CD14-positive monocyte (primary cell): ENCODE results near the gene KAT5. TPM values are rescaled to one million over a fixed set of nuclear protein-coding genes. Genes with fewer than 3 reads are reported as not detected.

Experiments used
- DNase-seq, 3 donors: peaks; one replicate each; pipeline ENCODE4 v3.0.0-alpha.2; 2011 to 2022
- H2AFZ ChIP-seq: 2 replicates; pipeline ENCODE4 v1.6.0; 2012; ENCODE audit warnings: mild to moderate bottlenecking, low read depth, low read length, inconsistent platforms; ENCODE audit not compliant: insufficient read depth, poor library complexity, severe bottlenecking
- H3K27ac ChIP-seq, 2 donors: 1 replicate in 1 of 2; 2 replicates in 1 of 2; pipeline ENCODE4 v1.5.1; 2012 to 2013; ENCODE audit warnings: low read length in 2 of 2, control low read depth in 1 of 2, inconsistent platforms in 1 of 2, low read depth in 1 of 2, mild to moderate bottlenecking in 1 of 2
- H3K27me3 ChIP-seq, 2 donors: one replicate each; pipeline versions ENCODE4 v1.6.0 to v1.6.1; 2011 to 2013; ENCODE audit warnings: low read length in 2 of 2; ENCODE audit not compliant: control insufficient read depth in 2 of 2, insufficient read depth in 2 of 2
- H3K36me3 ChIP-seq, 2 donors: replicated peaks in 1 of 2; 1 replicate in 1 of 2; 2 replicates in 1 of 2; pipeline versions ENCODE4 v1.5.1 to v1.6.1; 2012 to 2013; ENCODE audit warnings: low read length in 2 of 2, control low read depth in 1 of 2, inconsistent platforms in 1 of 2, mild to moderate bottlenecking in 1 of 2; ENCODE audit not compliant: insufficient read depth in 2 of 2, control insufficient read depth in 1 of 2
- H3K4me1 ChIP-seq, 2 donors: 1 replicate in 1 of 2; 2 replicates in 1 of 2; pipeline versions ENCODE4 v1.5.1 to v1.6.1; 2012 to 2013; ENCODE audit warnings: low read length in 2 of 2, control low read depth in 1 of 2, inconsistent platforms in 1 of 2, mild to moderate bottlenecking in 1 of 2, moderate library complexity in 1 of 2; ENCODE audit not compliant: insufficient read depth in 2 of 2, control insufficient read depth in 1 of 2
- H3K4me2 ChIP-seq: replicated peaks from 2 replicates; pipeline ENCODE3; 2012; ENCODE audit warnings: low read length, moderate library complexity, mild to moderate bottlenecking; ENCODE audit not compliant: poor library complexity, severe bottlenecking; ENCODE audit errors: extremely low read depth
- H3K4me3 ChIP-seq, 3 experiments: fragments of 200-600 bp in 1 of 3; sonication (generic) in 1 of 3; replicated peaks in 1 of 3; 1 replicate in 2 of 3; 2 replicates in 1 of 3; pipeline ENCODE4 v1.5.1; 2011 to 2013; ENCODE audit warnings: low read length in 3 of 3, mild to moderate bottlenecking in 3 of 3, control low read depth in 2 of 3, low read depth in 2 of 3, inconsistent platforms in 1 of 3, moderate library complexity in 1 of 3
- H3K79me2 ChIP-seq: 2 replicates; pipeline ENCODE4 v1.6.0; 2012; ENCODE audit warnings: mild to moderate bottlenecking, control low read depth, inconsistent platforms, low read length, moderate library complexity; ENCODE audit not compliant: insufficient read depth
- H3K9ac ChIP-seq: 2 replicates; pipeline ENCODE4 v1.6.0; 2017; ENCODE audit warnings: low read length, mild to moderate bottlenecking; ENCODE audit not compliant: insufficient read depth, poor library complexity, severe bottlenecking
- H3K9me3 ChIP-seq, 2 donors: replicated peaks in 1 of 2; 1 replicate in 1 of 2; 2 replicates in 1 of 2; pipeline versions ENCODE4 v1.5.1 to v1.6.1; 2012 to 2013; ENCODE audit warnings: low read length in 2 of 2, control low read depth in 1 of 2; ENCODE audit not compliant: control insufficient read depth in 1 of 2, insufficient read depth in 1 of 2
- H4K20me1 ChIP-seq: 2 replicates; pipeline ENCODE4 v1.6.0; 2012; ENCODE audit warnings: mild to moderate bottlenecking, low read length, control low read depth, moderate library complexity; ENCODE audit not compliant: insufficient read depth
- H3K27ac Mint-ChIP-seq, 7 donors: one replicate each; pipeline ENCODE4 v1.8.0; 2020; ENCODE audit warnings: mild to moderate bottlenecking in 7 of 7, mixed read lengths in 7 of 7, moderate library complexity in 6 of 7, inconsistent platforms in 2 of 7
- H3K27me3 Mint-ChIP-seq, 3 donors: one replicate each; pipeline ENCODE4 v1.8.0; 2021 to 2022; ENCODE audit warnings: low read depth in 3 of 3, mild to moderate bottlenecking in 3 of 3, mixed read lengths in 3 of 3, moderate library complexity in 3 of 3, inconsistent platforms in 1 of 3
- H3K36me3 Mint-ChIP-seq, 2 donors: one replicate each; pipeline ENCODE4 v1.8.0; 2020; ENCODE audit warnings: mixed read lengths in 2 of 2, inconsistent platforms in 1 of 2, mild to moderate bottlenecking in 1 of 2
- H3K4me1 Mint-ChIP-seq: one replicate; pipeline ENCODE4 v1.8.0; 2020; ENCODE audit warnings: mild to moderate bottlenecking, mixed read lengths
- H3K4me3 Mint-ChIP-seq, 2 donors: one replicate each; pipeline ENCODE4 v1.8.0; 2020; ENCODE audit warnings: mild to moderate bottlenecking in 2 of 2, mixed read lengths in 2 of 2, moderate library complexity in 1 of 2
- H3K9me3 Mint-ChIP-seq, 7 donors: one replicate each; pipeline ENCODE4 v1.8.0; 2020 to 2022; ENCODE audit warnings: mixed read lengths in 7 of 7, mild to moderate bottlenecking in 6 of 7, moderate library complexity in 6 of 7, inconsistent platforms in 2 of 7
- WGBS: methylation state at CpG from one replicate; pipeline ENCODE4 v1.1.5; 2013; ENCODE audit warnings: missing lambda C conversion rate; ENCODE audit not compliant: insufficient coverage; 5-methylcytosine and 5-hydroxymethylcytosine counted together
- intact Hi-C, 2 donors: fragments of 100-400 bp; cut with micrococcal nuclease; formaldehyde crosslinking; loops; one replicate each; pipeline versions ENCODE4 v1.15.0 to v1.15.1; 2023
- polyA plus RNA-seq, 3 donors: library from polyadenylated mRNA; depleted of rRNA in 1 of 3; unstranded in 2 of 3; stranded (reverse) in 1 of 3; fragments of 300-500 nt in 2 of 3; fragments of >200 nt in 1 of 3; fragmentation: Illumina TruSeq in 2 of 3; gene quantifications; 1 replicate in 2 of 3; 2 replicates in 1 of 3; pipeline ENCODE4 v1.2.3, GENCODE V29; 2012 to 2021
- TF ChIP-seq, protein P1 (sequence below): fragments of 200-600 bp; IDR thresholded peaks from one replicate; pipeline ENCODE4 v1.8.0; 2022; ENCODE audit warnings: antibody characterized with exemption, mild to moderate bottlenecking

The KAT5 gene
- polyA plus RNA-seq, 3 donors = 32.5 to 48.7 (median 33.1) TPM

DNA sequence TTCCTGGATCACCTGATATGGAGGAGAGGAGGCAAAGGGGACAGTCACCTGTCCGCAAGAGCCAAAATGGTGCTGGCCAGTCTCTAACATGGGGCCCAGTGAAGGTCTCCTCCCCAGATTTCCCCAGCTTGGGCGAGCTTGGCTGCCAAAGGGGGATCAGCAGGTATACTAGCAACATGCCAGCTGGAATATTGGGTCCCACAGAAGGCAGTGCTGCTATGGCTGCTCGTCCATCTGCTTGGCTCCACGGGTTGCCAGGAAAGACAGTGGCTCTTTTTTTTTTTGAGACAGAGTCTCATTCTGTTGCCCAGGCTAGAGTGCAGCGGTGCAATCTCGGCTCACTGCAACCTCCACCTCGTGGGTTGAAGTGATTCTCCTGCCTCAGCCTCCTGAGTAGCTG is 12.7 kb upstream of the KAT5 start:
- Histone ChIP-seq H3K27me3 (no peaks in the 10 kb centered on the region), H2AFZ (no peak overlapping the region), H3K4me3 (no peak overlapping the region), H4K20me1 (no peaks in the 10 kb centered on the region), H3K4me2 (no peak overlapping the region), H3K79me2 (no peaks in the 10 kb centered on the region), H3K9ac (no peak overlapping the region), H3K9me3 (no peaks in the 10 kb centered on the region), H3K36me3 (no peaks in the 10 kb centered on the region), H3K4me1 (no peaks in the 10 kb centered on the region), H3K27ac (no peak overlapping the region)
- intact Hi-C loops = no loop called here
- Mint-ChIP-seq H3K36me3 (no peaks in the 10 kb centered on the region), H3K9me3 (peaks cover 0 to 3% (median 0%) of the 10 kb centered on the region in 7 donors), H3K4me3 (no peak overlapping the region), H3K27ac (no peak overlapping the region), H3K4me1 (peaks cover 6% of the 10 kb centered on the region), H3K27me3 (peaks cover 0 to 2% (median 2%) of the 10 kb centered on the region in 3 donors)
- WGBS = 100% methylated on average over 5 of the region's 7 CpGs
- DNase-seq = no peak
- TF ChIP-seq, protein P1, sequence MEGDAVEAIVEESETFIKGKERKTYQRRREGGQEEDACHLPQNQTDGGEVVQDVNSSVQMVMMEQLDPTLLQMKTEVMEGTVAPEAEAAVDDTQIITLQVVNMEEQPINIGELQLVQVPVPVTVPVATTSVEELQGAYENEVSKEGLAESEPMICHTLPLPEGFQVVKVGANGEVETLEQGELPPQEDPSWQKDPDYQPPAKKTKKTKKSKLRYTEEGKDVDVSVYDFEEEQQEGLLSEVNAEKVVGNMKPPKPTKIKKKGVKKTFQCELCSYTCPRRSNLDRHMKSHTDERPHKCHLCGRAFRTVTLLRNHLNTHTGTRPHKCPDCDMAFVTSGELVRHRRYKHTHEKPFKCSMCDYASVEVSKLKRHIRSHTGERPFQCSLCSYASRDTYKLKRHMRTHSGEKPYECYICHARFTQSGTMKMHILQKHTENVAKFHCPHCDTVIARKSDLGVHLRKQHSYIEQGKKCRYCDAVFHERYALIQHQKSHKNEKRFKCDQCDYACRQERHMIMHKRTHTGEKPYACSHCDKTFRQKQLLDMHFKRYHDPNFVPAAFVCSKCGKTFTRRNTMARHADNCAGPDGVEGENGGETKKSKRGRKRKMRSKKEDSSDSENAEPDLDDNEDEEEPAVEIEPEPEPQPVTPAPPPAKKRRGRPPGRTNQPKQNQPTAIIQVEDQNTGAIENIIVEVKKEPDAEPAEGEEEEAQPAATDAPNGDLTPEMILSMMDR = no peak

- Histone ChIP-seq H3K4me2 (no peak overlapping the region), H4K20me1 (no peaks in the 10 kb centered on the region), H2AFZ (no peak overlapping the region), H3K9ac (no peak overlapping the region), H3K79me2 (no peaks in the 10 kb centered on the region), H3K4me3 (no peak overlapping the region), H3K9me3 (no peaks in the 10 kb centered on the region), H3K27ac (no peak overlapping the region), H3K4me1 (no peaks in the 10 kb centered on the region), H3K27me3 (no peaks in the 10 kb centered on the region), H3K36me3 (no peaks in the 10 kb centered on the region)
- no peaks in the 10 kb centered on the region for H3K36me3 Mint-ChIP-seq
- peaks cover 0 to 3% (median 1%) of the 10 kb centered on the region in 3 donors for H3K27me3 Mint-ChIP-seq
- no CpG with 5 or more reads among the region's 3 CpGs for WGBS
- TF ChIP-seq, protein P1 = no peak
- H3K9me3 Mint-ChIP-seq = peaks cover 0 to 3% (median 0%) of the 10 kb centered on the region in 7 donors
- H3K4me3 Mint-ChIP-seq = no peak overlapping the region
- H3K27ac Mint-ChIP-seq = no peak overlapping the region
- DNase-seq = no peak
- intact Hi-C loops = loop anchor here in 1 of 2 donors (10.0 kb wide), 1 partner anchor 76 kb away; no protein-coding TSS in a partner anchor
- peaks cover 6% of the 10 kb centered on the region for H3K4me1 Mint-ChIP-seq
Observed at GRCh38 chr11:65700399-65700798, 11.7 kb upstream of the KAT5 start.
